ENCODE measurements around the gene LGI4. TPM values are rescaled to one million over a fixed set of nuclear protein-coding genes. Genes with fewer than 3 reads are reported as not detected.
A peak's percentile ranks its signal among the peaks of the same experiment; 100 is the strongest.
"Not testable (repeated sequence)": the region's sequence is repeated elsewhere in the genome, so short reads cannot be mapped to it uniquely, and the experiment has no call there.

Gene LGI4
- total RNA-seq, 1 donor from 2014 or later, result 0.16 TPM

DNA sequence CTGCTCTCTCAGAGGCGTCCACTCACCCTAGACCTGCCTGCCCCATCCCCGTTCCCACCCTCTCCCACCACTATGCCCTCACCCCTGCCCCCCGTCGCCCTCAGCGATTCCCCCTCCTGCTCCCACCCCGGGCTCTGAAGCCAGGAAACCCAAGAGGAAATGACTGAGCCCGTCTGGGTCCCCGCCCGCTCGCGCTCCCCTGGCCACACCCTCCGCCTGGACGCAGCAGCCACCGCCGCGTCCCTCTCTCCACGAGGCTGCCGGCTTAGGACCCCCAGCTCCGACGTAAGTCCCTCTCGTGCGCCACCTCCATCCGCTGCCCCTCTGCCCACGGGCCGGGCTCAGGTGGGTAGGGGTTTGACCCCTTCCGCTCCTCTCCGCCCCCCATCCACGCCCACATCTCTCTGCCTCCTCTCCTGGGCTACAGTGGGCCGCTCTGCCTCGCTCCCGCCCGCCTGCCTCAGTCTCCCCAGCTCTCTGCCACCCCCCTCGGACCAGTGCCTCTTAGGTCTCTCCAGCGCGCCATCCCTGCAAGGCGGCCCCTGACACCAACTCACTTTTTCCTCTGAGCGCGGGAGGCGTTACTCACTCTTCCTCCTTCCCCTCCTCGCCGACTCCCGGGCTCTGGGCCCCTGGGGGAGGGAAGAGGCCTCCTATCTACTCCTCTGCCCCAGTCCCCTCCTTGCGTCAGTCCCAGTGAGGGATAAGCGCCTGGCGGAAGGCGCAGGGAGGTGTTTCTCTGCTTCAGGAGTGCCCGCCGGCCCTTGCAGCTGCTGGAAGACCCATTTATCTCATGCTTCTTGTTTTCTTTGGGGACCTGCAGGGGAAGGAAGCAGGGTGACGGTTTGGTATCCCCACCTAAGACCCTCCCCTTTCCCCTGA is 19.9 kb upstream of the LGI4 start, which contains the start of gene FXYD5:
Gene FXYD5, plus strand, starts transcription at position 211 of the 882 bp plus-strand sequence. CDS start 816 bp downstream, outside the sequence.
- intact Hi-C loops (cut with micrococcal nuclease), result loop anchor here (1.0 to 2.0 kb wide), 2 partner anchors 13 to 114 kb away; partner anchors contain the start of gene USF2
- Mint-ChIP-seq H3K36me3 (ENCODE audit: low read depth) (peaks cover 48% of the 10 kb centered on the region), H3K27ac (peak within 1 kb of the TSS; percentile 100), H3K27me3 (peaks cover 4% of the 10 kb centered on the region), H3K9me3 (no peaks in the 10 kb centered on the region), H3K4me1 (peaks cover 45% of the 10 kb centered on the region), H3K4me3 (peak within 1 kb of the TSS; percentile 100)
- peak; percentile 90 for DNase-seq

DNA sequence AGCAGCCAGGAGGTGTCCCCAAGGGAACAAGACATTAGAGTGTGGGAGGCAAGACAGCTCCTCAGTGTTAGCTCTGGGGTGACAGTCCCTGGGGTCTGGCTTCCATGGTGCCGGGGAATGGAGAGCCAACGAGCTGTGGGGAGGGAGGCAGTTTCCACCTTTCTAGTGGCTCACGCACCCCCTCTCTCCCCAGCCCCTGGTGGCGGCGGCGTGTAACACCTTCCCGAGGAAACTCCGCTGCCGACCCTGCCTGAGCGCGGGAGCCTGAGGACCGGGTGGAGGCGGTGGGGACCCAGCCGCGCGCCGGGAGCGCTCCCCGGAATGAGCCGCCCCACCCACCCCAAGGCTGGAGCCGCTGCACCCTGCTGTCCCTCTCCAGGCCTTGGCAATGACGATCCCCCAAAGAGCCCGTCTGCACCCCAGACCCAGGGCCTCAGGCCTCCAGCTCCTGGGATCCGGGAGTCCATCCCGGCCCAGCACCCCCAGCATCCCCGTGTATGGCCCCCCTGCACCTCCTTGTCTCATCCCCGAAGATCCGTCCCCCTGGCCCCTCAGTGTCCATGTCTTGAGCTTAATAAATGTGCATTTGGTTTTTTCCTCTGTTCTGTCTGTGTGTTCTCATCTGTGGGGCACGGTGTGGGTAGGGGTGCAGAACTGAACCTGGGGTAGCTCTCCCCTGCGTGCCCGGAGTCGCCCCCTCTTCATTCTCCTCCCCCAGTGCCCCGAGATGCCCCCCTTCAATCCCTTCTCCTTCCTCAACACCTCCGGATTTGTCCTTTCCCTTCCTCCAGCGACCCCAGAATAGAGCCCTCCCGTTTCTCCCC is 19.1 kb upstream of the LGI4 start:
- intact Hi-C loops (cut with micrococcal nuclease), result loop anchor here (1.0 to 2.0 kb wide), 2 partner anchors 52 to 115 kb away; partner anchors contain the start of gene USF2
- peaks cover 39% of the 10 kb centered on the region for H3K36me3 Mint-ChIP-seq (ENCODE audit: low read depth)
- peaks cover 39% of the 10 kb centered on the region for H3K4me1 Mint-ChIP-seq
- peaks cover 4% of the 10 kb centered on the region for H3K27me3 Mint-ChIP-seq
- peak; percentile 93 for DNase-seq
- no peaks in the 10 kb centered on the region for H3K9me3 Mint-ChIP-seq
- H3K27ac Mint-ChIP-seq, result peak overlapping the region; percentile 100
- peak overlapping the region; percentile 100 for H3K4me3 Mint-ChIP-seq

DNA sequence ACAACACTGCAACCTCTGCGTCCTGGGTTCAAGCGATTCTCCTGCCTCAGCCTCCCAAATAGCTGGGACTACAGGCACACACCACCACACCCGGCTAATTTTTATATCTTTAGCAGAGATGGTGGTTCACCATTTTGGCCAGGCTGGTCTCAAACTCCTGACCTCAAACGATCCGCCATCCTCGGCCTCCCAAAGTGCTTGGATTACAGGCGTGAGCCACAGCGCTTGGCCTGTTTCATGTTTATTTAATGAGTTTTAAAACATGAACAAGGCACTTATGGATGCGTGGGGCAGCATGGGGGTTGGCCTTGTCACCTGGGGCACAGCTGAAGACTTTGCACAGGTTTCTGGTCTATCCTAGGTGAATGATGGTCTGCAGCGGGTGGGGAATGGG is 18.3 kb upstream of the LGI4 start:
- Mint-ChIP-seq H3K4me3 (peak overlapping the region; percentile 100), H3K4me1 (peaks cover 33% of the 10 kb centered on the region), H3K27ac (peak overlapping the region; percentile 73), H3K36me3 (ENCODE audit: low read depth) (peaks cover 31% of the 10 kb centered on the region)
- not testable (repeated sequence) for H3K27me3 Mint-ChIP-seq, DNase-seq, H3K9me3 Mint-ChIP-seq
- intact Hi-C loops (cut with micrococcal nuclease), result loop anchor here (1.0 kb wide), 1 partner anchor 53 kb away; no protein-coding TSS in a partner anchor

DNA sequence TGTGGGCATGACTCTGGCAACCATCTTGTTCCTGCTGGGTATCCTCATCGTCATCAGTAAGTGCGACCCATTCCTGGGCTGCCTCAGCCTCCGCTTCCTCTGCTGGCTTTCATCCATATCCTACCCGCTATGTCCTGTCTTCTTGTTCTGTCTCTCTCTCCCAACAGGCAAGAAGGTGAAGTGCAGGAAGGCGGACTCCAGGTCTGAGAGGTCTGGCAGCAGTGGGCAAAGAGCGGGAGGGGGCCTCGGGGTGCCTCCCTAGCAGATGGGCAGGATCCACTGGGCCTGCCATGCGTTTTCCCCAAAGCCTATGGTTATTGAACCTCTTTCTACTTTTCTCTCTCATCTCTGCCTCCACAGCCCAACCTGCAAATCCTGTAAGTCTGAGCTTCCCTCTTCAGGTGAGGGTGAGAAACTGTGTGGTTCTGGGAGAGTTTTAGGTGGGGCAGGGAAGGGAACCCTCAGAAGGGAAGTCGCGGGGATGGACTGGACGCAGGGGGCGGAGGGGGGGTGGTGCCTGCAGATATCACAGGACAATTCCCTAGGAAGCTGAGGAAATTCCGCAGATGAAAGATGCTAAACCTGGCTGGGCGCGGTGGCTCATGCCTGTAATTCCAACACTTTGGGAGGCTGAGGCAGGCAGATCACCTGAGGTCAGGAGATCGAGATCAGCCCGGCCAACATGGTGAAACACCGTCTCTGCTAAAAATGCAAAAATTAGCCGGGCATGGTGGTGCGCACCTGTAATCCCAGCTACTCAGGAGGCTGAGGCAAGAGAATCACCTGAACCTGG is 16.6 kb upstream of the LGI4 start:
- intact Hi-C loops (cut with micrococcal nuclease), result no loop called here
- Mint-ChIP-seq H3K4me1 (peaks cover 22% of the 10 kb centered on the region), H3K4me3 (no peak overlapping the region), H3K9me3 (no peaks in the 10 kb centered on the region), H3K27me3 (peaks cover 4% of the 10 kb centered on the region), H3K27ac (no peak overlapping the region), H3K36me3 (ENCODE audit: low read depth) (peaks cover 16% of the 10 kb centered on the region)
- no peak for DNase-seq

DNA sequence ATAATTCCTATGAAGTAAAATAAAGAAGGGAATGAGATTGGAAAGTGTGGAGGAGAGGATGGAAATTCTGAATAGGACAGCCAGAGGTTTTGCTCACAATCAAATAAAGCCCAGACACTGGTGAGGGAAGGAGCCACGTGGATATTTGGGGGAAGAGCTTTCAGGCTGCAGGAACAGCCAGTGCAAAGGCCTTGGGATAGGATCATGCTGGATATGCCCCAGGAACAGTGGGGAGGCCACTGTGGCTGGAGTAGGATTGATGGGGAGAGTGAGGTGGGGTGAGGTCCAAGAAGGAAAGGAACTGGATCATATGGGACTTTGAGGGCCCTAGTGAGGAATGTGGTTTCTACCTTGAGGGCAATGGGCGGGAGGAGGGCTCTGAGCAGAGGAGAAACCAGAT is 15.6 kb upstream of the LGI4 start:
- peaks cover 7% of the 10 kb centered on the region for H3K36me3 Mint-ChIP-seq (ENCODE audit: low read depth)
- intact Hi-C loops (cut with micrococcal nuclease), result no loop called here

DNA sequence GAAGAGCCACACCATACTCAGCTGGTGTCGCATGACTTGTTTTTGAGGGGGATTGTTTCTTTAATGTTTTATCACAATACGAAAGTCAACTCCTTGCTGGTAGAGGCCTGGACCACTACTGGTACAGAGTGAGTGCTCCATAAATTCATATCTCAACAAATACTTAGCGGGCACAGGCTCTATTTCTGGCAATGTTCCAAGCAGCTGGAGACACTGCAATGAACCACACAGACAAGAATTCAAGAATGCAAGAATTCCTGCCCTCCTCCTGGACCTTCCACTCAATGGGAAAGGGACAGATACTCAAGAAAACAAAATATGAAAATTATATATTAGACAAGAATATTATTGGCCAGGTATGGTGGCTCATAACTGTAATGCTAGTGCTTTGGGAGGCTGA is 14.6 kb upstream of the LGI4 start:
- Mint-ChIP-seq H3K27me3 (peaks cover 9% of the 10 kb centered on the region), H3K36me3 (ENCODE audit: low read depth) (peaks cover 2% of the 10 kb centered on the region), H3K9me3 (no peaks in the 10 kb centered on the region), H3K27ac (no peak overlapping the region), H3K4me3 (no peak overlapping the region), H3K4me1 (peaks cover 18% of the 10 kb centered on the region)
- intact Hi-C loops (cut with micrococcal nuclease), result no loop called here
- no peak for DNase-seq

More for the DNA sequence above, 15.6 kb upstream of the LGI4 start:
- DNase-seq, result no peak
- Mint-ChIP-seq H3K4me3 (no peak overlapping the region), H3K27ac (no peak overlapping the region), H3K4me1 (peaks cover 14% of the 10 kb centered on the region), H3K9me3 (no peaks in the 10 kb centered on the region), H3K27me3 (peaks cover 4% of the 10 kb centered on the region)

DNA sequence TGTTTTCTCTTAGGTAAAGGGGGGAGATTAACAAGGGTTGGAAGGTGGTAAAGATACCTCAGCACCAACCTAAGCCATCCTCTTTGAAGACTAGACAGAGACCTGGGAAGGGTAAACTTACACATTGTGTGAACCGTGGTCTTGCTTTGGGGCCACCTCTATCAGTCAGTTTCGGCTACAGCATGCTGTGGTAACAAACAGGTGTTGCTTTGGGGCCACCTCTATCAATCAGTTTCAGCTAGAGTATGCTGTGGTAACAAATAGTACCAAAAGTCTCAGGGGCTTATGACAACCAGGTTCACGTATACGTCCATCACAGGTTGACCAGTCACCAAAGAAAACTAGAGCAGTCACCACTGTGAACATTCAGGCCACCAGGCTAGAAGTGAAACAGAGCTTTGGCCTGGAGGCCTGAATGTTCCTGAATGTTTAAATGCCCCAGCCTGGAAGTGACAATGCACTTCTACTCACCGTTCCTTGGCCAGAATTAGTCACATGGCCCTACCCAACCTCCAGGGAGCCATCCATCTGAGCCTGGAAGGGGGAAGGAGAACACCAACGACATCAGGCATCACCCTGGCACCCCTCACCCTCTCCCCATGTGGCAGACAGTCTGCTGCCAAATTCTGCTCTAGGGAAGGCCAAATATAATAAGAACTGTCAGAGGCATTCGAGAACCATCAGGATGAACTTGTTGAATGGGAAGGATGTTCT is 12.0 kb upstream of the LGI4 start:
- no peak overlapping the region for H3K4me3 Mint-ChIP-seq
- no peak overlapping the region for H3K27ac Mint-ChIP-seq
- intact Hi-C loops (cut with micrococcal nuclease), result no loop called here

DNA sequence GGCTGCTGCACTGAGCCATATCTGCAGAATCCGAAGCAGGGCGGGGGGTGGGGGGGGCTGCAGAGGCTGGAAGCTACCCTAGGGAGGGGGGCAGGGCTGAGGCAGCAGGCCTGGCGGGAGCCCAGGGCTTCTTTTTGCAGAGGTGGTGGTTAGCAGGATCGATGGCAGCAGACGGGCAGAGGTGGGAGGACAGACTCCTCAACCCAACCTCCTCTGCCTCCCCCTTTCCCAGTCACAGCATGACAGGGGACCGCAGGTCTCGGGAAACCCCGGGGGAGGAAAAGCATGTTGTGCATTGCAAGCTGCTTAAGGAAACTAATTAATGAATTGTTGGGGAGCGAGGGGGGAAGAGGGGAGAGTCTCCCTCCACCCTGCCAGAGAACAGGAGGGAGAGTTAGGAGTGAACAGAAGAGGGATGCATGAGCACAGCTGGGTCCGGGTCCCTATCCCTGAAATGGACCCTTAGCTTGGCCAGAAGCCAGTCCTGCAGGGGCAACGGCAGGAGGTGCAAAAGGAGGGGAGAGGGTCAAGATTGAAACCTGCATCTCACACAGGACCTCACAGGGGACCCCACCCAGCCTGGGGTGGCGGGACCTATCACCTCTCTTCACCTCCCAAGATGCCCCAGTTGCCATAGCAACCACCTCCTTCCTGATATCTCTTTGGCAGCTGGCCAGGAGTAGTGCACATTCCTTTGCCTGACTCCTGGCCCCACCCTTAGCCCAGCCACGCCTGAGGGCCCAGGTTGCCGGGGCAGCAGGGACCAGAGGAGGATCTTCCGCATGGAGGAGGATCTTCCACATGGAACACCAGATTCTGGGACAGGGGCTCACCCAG is 10.0 kb upstream of the LGI4 start:
- Mint-ChIP-seq H3K9me3 (no peaks in the 10 kb centered on the region), H3K4me3 (no peak overlapping the region), H3K27me3 (peaks cover 17% of the 10 kb centered on the region), H3K4me1 (peaks cover 30% of the 10 kb centered on the region), H3K36me3 (ENCODE audit: low read depth) (no peaks in the 10 kb centered on the region), H3K27ac (no peak overlapping the region)
- DNase-seq, result peak; percentile 75
- intact Hi-C loops (cut with micrococcal nuclease), result no loop called here

More for the DNA sequence above, 12.0 kb upstream of the LGI4 start:
- peaks cover 18% of the 10 kb centered on the region for H3K4me1 Mint-ChIP-seq
- H3K36me3 Mint-ChIP-seq (ENCODE audit: low read depth), result no peaks in the 10 kb centered on the region
- H3K9me3 Mint-ChIP-seq, result no peaks in the 10 kb centered on the region
- H3K27me3 Mint-ChIP-seq, result peaks cover 12% of the 10 kb centered on the region
- DNase-seq, result no peak

DNA sequence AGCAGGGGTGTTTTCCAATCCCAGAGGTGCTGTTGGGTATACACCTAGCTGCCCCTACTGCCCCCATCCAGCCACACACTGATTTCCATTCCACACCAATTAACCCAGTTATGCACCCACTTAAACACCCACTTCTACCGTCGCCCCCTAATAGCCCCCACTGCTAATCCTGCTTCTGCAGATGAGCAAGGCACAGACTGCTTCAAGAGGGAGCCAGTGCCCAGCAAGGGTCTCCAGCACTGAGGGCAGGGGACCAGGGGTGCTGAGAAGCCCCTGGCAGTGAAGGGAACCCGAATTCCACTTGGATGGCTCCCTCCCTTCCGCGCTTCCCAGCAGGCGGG is 9.4 kb upstream of the LGI4 start:
- Mint-ChIP-seq H3K4me1 (peaks cover 30% of the 10 kb centered on the region), H3K27ac (no peak overlapping the region)
- DNase-seq, result no peak

DNA sequence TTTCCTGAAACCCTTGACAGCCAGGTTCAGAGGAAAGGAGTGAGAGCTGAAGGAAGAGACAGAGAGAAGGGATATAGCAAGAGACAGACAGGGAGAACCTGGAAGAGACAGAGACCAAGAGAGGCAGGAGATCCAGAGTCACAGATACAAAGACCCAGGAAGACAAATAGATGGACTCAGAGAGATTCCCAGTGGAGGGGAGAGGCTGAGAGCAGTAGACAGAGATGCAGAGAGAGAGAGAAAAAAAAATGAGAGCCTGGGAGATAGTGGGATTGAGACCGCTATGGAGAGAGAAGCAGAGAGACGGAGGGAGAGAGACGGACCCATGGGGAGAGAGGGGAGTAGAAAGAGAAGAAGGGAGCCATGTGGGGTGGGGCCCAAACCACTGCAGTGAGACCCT is 9.0 kb upstream of the LGI4 start:
- peaks cover 17% of the 10 kb centered on the region for H3K27me3 Mint-ChIP-seq
- H3K9me3 Mint-ChIP-seq, result no peaks in the 10 kb centered on the region
- H3K27ac Mint-ChIP-seq, result no peak overlapping the region
- H3K36me3 Mint-ChIP-seq (ENCODE audit: low read depth), result no peaks in the 10 kb centered on the region
- peak overlapping the region; percentile 0 for H3K4me3 Mint-ChIP-seq
- no peak for DNase-seq
- intact Hi-C loops (cut with micrococcal nuclease), result no loop called here
- H3K4me1 Mint-ChIP-seq, result peaks cover 30% of the 10 kb centered on the region

More for the DNA sequence above, 9.4 kb upstream of the LGI4 start:
- Mint-ChIP-seq H3K27me3 (peaks cover 17% of the 10 kb centered on the region), H3K36me3 (ENCODE audit: low read depth) (no peaks in the 10 kb centered on the region), H3K9me3 (no peaks in the 10 kb centered on the region), H3K4me3 (no peak overlapping the region)
- intact Hi-C loops (cut with micrococcal nuclease), result no loop called here

DNA sequence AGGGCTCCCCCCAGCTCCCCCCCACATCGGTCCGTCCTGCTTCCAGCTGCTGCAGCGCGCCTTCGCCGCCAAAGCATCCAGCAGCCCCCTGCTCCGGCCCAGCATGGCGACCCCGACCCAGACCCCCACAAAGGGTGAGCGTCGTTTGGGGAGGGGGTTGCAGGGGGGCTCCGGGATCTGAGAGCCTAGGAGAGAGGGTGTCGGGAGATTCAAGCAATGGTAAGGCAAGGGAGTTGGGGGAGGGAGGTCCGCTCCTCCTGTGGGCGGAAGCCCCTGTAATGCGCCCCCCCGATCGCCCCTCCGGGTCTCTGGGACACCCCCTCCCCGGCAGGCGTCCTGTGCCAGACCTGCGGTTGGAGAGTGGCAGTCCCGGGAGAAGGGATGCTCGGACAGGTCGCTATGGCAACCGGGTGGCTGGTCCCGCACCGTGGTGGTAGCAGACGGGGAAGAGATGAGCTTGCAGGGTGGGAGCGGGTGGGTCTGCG is 8.4 kb upstream of the LGI4 start, which contains the start of gene FXYD7:
Gene FXYD7, plus strand, starts transcription at position 25 of the 485 bp plus-strand sequence. Its CDS starts 79 bp downstream, at position 104.
- H3K27me3 Mint-ChIP-seq, result peaks cover 17% of the 10 kb centered on the region
- peak; percentile 67 for DNase-seq
- H3K36me3 Mint-ChIP-seq (ENCODE audit: low read depth), result no peaks in the 10 kb centered on the region
- no peaks in the 10 kb centered on the region for H3K9me3 Mint-ChIP-seq
- H3K27ac Mint-ChIP-seq, result no peak within 1 kb of the TSS
- intact Hi-C loops (cut with micrococcal nuclease), result no loop called here
- H3K4me3 Mint-ChIP-seq, result peak within 1 kb of the TSS; percentile 87
- peaks cover 30% of the 10 kb centered on the region for H3K4me1 Mint-ChIP-seq

DNA sequence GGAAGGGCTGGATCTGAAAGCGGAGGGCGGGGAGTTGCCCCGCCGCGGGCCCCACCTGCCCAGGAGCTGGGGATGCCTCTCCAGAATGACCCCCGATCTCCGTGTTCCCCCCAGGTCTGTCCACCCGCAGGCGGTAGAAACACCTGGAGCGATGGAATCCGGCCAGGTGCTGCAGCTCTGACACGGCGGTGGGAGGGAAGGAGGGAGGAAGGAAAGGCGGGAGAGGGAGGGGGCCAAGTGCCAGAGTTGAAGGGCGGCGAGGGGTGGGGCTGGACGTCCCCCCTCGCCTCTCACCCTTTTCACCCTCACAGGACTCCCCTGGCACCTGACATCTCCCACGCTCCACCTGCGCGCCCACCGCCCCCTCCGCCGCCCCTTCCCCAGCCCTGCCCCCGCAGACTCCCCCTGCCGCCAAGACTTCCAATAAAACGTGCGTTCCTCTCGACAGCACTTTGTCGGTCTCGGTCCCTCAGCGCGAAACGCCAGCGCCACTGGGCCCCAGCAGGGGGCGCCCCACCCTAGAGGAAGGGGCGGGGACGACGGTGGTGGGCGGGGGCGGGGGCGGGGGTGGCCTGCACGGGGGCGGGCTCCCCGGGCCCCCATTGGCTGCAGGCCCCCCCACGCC is 7.9 kb upstream of the LGI4 start:
- Mint-ChIP-seq H3K27me3 (peaks cover 17% of the 10 kb centered on the region), H3K27ac (no peak overlapping the region), H3K4me1 (peaks cover 30% of the 10 kb centered on the region), H3K4me3 (peak overlapping the region; percentile 87), H3K9me3 (no peaks in the 10 kb centered on the region), H3K36me3 (ENCODE audit: low read depth) (no peaks in the 10 kb centered on the region)
- intact Hi-C loops (cut with micrococcal nuclease), result no loop called here
- DNase-seq, result peak; percentile 92

Measured in activated CD4-positive, alpha-beta T cell treated with anti-CD3 and anti-CD28 coated beads, Interleukin-2, amount 10 ng/mL, durations not matched to agents 24 days and 14 days (primary cell).